Mesothelial cell of epicardium (in vitro differentiated cells): ENCODE measurements around the gene HTRA3. TPM values are rescaled to one million over a fixed set of nuclear protein-coding genes. Genes with fewer than 3 reads are reported as not detected.

ENCODE experiments used
- DNase-seq, 2 experiments: peaks; one replicate each; pipeline ENCODE4 v3.0.0; 2021; ENCODE audit warnings: low spot score in 2 of 2; ENCODE audit not compliant: unreplicated experiment in 2 of 2
- H3K27ac Mint-ChIP-seq: 2 replicates; pipeline ENCODE4 v1.8.0; 2021; ENCODE audit warnings: mixed read lengths
- H3K27me3 Mint-ChIP-seq: 2 replicates; pipeline ENCODE4 v1.8.0; 2021; ENCODE audit warnings: low read depth, mixed read lengths
- H3K36me3 Mint-ChIP-seq: 2 replicates; pipeline ENCODE4 v1.8.0; 2021; ENCODE audit warnings: mixed read lengths
- H3K4me1 Mint-ChIP-seq: 2 replicates; pipeline ENCODE4 v1.8.0; 2021; ENCODE audit warnings: mixed read lengths
- H3K4me3 Mint-ChIP-seq: 2 replicates; pipeline ENCODE4 v1.8.0; 2021; ENCODE audit warnings: mild to moderate bottlenecking, moderate library complexity, mixed read lengths
- H3K9me3 Mint-ChIP-seq: 2 replicates; pipeline ENCODE4 v1.8.0; 2021; ENCODE audit warnings: mixed read lengths
- total RNA-seq: library from RNA; stranded (reverse); gene quantifications from 3 replicates; pipeline ENCODE4 v1.2.1, GENCODE V29; 2021
- TF ChIP-seq, protein P1 (sequence below): fragments of 200-600 bp; sonication (generic); IDR thresholded peaks from one replicate; pipeline ENCODE4 v1.5.0; 2021; ENCODE audit warnings: antibody characterized with exemption; ENCODE audit not compliant: unreplicated experiment

The HTRA3 gene
- total RNA-seq, 1 donor from 2014 or later = 26.2 TPM

DNA sequence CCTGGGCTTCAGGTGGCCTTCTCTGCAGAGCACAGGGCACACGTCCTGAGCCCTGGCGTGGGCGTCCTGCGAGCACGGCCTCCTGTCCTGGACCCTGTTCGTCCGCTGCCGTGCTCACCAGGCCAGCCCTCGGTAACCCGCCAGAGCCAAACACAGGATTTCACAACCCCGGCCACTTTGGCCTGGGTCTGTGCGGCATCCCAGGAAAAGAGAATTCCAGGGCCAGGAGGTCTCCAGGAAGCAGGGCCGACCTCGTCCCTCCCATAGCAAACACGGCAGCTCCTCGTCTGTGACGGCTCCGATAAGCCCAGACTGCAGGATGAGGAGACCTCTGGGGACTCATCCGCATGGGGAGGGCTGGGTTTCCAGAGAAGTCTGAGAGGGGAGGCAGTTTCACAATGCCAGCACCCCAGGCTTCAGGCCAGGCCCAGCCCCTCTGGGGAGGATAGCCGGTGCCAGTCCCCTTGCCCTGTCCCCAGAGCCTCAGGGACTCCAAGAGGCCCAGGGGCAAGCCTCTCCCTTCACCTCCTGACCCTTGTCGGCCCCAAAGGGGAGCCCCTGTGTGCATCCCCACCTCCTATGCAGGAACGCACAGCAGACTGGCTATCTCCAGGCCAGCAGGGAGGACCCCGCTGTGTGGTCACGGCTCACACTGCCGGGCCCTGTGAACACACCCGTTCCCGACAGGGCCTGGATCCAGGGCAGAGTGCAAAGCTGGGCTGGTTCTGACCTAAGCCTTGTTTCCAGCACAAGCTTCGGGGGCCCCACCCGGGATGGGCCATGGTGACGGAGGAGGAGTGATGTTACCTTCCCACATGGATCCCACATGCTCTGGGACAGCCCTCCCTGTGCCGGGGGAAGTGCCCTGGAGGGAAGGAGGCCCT lies 22.3 kb upstream of the HTRA3 start:
- TF ChIP-seq, protein P1, sequence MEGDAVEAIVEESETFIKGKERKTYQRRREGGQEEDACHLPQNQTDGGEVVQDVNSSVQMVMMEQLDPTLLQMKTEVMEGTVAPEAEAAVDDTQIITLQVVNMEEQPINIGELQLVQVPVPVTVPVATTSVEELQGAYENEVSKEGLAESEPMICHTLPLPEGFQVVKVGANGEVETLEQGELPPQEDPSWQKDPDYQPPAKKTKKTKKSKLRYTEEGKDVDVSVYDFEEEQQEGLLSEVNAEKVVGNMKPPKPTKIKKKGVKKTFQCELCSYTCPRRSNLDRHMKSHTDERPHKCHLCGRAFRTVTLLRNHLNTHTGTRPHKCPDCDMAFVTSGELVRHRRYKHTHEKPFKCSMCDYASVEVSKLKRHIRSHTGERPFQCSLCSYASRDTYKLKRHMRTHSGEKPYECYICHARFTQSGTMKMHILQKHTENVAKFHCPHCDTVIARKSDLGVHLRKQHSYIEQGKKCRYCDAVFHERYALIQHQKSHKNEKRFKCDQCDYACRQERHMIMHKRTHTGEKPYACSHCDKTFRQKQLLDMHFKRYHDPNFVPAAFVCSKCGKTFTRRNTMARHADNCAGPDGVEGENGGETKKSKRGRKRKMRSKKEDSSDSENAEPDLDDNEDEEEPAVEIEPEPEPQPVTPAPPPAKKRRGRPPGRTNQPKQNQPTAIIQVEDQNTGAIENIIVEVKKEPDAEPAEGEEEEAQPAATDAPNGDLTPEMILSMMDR = no peak
- no peaks in the 10 kb centered on the region for H3K36me3 Mint-ChIP-seq
- H3K27me3 Mint-ChIP-seq = no peaks in the 10 kb centered on the region
- peaks cover 24% of the 10 kb centered on the region for H3K4me1 Mint-ChIP-seq
- H3K9me3 Mint-ChIP-seq = no peaks in the 10 kb centered on the region
- no peak overlapping the region for H3K27ac Mint-ChIP-seq
- DNase-seq = no peak
- H3K4me3 Mint-ChIP-seq = no peak overlapping the region

DNA sequence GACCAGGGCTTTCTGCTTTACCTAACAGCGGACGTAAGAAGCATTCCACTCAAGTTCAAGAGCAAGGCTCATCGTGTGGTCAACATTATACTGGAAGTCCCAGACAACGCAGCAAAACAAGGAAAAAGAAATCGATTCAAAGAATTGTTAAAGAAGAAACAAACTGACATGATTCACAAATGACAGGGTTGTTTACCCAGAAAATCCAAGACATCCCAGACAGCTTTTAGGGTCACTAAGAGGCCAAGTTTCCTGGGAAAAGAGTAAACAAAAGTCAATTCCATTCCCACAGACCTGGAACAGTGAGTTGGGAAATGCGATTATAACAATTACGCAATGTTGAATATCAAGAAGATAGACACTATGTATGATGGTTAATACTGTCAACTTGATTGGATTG lies 21.5 kb upstream of the HTRA3 start:
- H3K4me1 Mint-ChIP-seq = peaks cover 21% of the 10 kb centered on the region
- H3K36me3 Mint-ChIP-seq = no peaks in the 10 kb centered on the region
- H3K4me3 Mint-ChIP-seq = no peak overlapping the region
- DNase-seq = no peak
- H3K27me3 Mint-ChIP-seq = no peaks in the 10 kb centered on the region
- peak overlapping the region; percentile 59 for H3K27ac Mint-ChIP-seq
- TF ChIP-seq, protein P1 = no peak
- H3K9me3 Mint-ChIP-seq = no peaks in the 10 kb centered on the region

DNA sequence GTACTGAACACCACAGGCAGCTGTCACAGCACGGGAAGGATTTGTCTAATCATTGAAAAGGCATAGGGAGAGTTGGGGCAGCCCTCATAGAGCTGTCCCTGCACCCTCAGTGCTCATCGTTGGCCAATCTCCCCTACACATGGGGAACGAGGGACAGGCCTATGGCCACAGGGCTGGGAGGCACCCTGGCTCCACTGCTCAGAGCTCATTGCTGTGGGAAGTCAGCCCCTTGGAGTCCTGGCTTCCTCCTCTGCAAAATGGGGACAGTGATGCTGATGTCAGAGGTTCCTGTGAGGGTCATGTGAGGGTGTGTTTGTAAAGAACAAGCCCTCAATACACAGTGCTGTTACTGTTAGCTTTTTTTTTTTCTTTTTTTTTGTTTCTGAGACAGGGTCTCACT lies 19.3 kb upstream of the HTRA3 start:
- no peak for DNase-seq
- no peaks in the 10 kb centered on the region for H3K36me3 Mint-ChIP-seq
- peaks cover 29% of the 10 kb centered on the region for H3K4me1 Mint-ChIP-seq
- no peak overlapping the region for H3K4me3 Mint-ChIP-seq
- no peaks in the 10 kb centered on the region for H3K27me3 Mint-ChIP-seq
- no peaks in the 10 kb centered on the region for H3K9me3 Mint-ChIP-seq
- no peak overlapping the region for H3K27ac Mint-ChIP-seq
- TF ChIP-seq, protein P1 = no peak

DNA sequence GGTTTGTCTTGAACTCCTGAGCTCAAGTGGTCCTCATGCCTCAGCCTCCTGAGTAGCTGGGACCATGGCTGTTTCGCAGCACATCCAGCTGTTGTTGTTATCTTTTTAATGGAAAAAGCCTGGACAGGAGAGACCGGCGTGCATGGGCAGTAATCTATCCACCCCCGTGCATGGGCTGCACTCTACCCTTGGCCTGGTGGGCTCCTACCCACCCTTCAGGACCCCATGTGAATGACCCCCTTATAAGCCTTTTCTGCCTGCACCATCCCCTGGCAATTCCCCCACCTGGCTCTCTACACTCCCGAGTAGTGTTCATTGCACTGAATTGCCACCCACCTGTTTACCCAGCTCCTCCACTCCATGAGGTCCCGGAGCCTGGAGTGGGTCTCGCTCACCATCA lies 18.9 kb upstream of the HTRA3 start:
- H3K9me3 Mint-ChIP-seq = no peaks in the 10 kb centered on the region
- H3K4me1 Mint-ChIP-seq = peaks cover 29% of the 10 kb centered on the region
- H3K27me3 Mint-ChIP-seq = no peaks in the 10 kb centered on the region
- H3K27ac Mint-ChIP-seq = no peak overlapping the region
- H3K36me3 Mint-ChIP-seq = no peaks in the 10 kb centered on the region
- no peak for DNase-seq
- no peak overlapping the region for H3K4me3 Mint-ChIP-seq
- TF ChIP-seq, protein P1 = no peak

DNA sequence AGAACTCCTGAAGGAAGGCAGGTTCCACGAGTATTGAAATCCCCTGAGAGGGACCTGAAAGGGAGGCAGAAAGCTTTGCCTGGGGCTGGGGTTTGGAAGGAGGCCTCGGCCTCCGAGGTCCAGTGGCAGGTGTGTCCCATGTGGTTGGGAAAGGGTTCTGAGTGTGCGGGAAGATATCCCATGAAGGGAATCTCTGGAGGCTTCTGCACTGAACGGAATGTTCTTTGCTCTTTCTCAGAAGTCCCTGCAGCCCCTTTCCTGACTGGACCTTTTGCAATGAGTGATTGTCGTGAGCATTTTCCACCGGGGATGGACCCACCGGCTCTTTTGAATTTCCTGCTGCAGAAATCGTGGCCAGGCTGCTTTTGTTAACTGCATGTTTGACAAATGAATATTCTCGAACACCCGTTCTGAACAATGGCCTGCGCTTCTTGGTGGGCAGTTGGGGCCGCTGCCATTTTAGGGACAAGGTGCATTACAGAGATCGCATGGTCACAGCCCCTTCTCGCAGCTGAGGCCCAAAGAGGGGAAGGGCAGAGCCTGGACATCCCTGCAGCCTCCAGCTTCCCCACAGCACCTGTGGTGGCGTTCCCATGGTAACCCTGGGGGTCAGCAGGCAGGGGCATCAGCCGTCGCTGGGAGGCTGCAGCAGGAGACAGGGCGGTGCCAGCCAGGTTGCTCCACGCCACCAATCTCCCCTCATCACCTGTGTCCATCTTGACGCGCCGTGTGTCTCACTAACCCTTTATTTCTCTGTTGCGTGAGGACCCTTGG lies 18.3 kb upstream of the HTRA3 start:
- H3K36me3 Mint-ChIP-seq = no peaks in the 10 kb centered on the region
- H3K4me1 Mint-ChIP-seq = peaks cover 29% of the 10 kb centered on the region
- no peaks in the 10 kb centered on the region for H3K9me3 Mint-ChIP-seq
- no peak for DNase-seq
- TF ChIP-seq, protein P1 = no peak
- peak overlapping the region; percentile 25 for H3K27ac Mint-ChIP-seq
- H3K27me3 Mint-ChIP-seq = no peaks in the 10 kb centered on the region
- H3K4me3 Mint-ChIP-seq = no peak overlapping the region
